H9 (cell line): ENCODE results near the gene KLK2. TPM values are rescaled to one million over a fixed set of nuclear protein-coding genes. Genes with fewer than 3 reads are reported as not detected.

Experiments
- DNase-seq: peaks from one replicate; pipeline ENCODE4 v3.0.0-alpha.2; 2017
- H2AFZ ChIP-seq: one replicate; pipeline ENCODE4 v1.6.1; 2013; ENCODE audit warnings: mild to moderate bottlenecking, low read length, control low read depth, moderate library complexity
- H2AK5ac ChIP-seq: 2 replicates; pipeline ENCODE4 v1.6.1; 2013; ENCODE audit warnings: low read length, control low read depth, mixed read lengths; ENCODE audit not compliant: insufficient read length
- H2BK120ac ChIP-seq: one replicate; pipeline ENCODE4 v1.6.1; 2013; ENCODE audit warnings: low read depth, mild to moderate bottlenecking, low read length, control low read depth, inconsistent platforms; ENCODE audit not compliant: poor library complexity, severe bottlenecking
- H2BK12ac ChIP-seq: 2 replicates; pipeline ENCODE4 v1.6.1; 2013; ENCODE audit warnings: low read length, control low read depth, mixed read lengths, low read depth; ENCODE audit not compliant: insufficient read length
- H2BK15ac ChIP-seq: 2 replicates; pipeline ENCODE4 v1.6.1; 2013; ENCODE audit warnings: low read depth, low read length, control low read depth
- H2BK20ac ChIP-seq: one replicate; pipeline ENCODE4 v1.6.1; 2013; ENCODE audit warnings: low read depth, mild to moderate bottlenecking, low read length, control low read depth, inconsistent platforms; ENCODE audit not compliant: poor library complexity, severe bottlenecking
- H2BK5ac ChIP-seq: 2 replicates; pipeline ENCODE4 v1.6.1; 2013; ENCODE audit warnings: low read length, control low read depth, mixed read lengths; ENCODE audit not compliant: insufficient read length
- H3K14ac ChIP-seq: 2 replicates; pipeline ENCODE4 v1.6.1; 2013; ENCODE audit warnings: low read length, control low read depth; ENCODE audit not compliant: insufficient read depth
- H3K18ac ChIP-seq: 2 replicates; pipeline ENCODE4 v1.6.1; 2013; ENCODE audit warnings: low read depth, mild to moderate bottlenecking, mixed read lengths, low read length, control low read depth; ENCODE audit not compliant: insufficient read length
- H3K23ac ChIP-seq: 2 replicates; pipeline ENCODE4 v1.6.1; 2013; ENCODE audit warnings: low read length, control low read depth, mixed read lengths, low read depth; ENCODE audit not compliant: insufficient read length
- H3K23me2 ChIP-seq: 2 replicates; pipeline ENCODE4 v1.6.1; 2013; ENCODE audit warnings: low read depth, mild to moderate bottlenecking, mixed read lengths, low read length, control low read depth; ENCODE audit not compliant: insufficient read length, poor library complexity, severe bottlenecking
- H3K27ac ChIP-seq: 2 replicates; pipeline ENCODE4 v1.5.1; 2013; ENCODE audit warnings: low read length, control low read depth, mixed read lengths, low read depth; ENCODE audit not compliant: insufficient read length
- H3K27me3 ChIP-seq: 2 replicates; pipeline ENCODE4 v1.6.1; 2013; ENCODE audit warnings: low read length, control low read depth, inconsistent platforms; ENCODE audit not compliant: insufficient read depth
- H3K4ac ChIP-seq: 2 replicates; pipeline ENCODE4 v1.6.1; 2013; ENCODE audit warnings: low read depth, mild to moderate bottlenecking, control low read depth, inconsistent platforms, low read length, moderate library complexity
- H3K4me1 ChIP-seq: 2 replicates; pipeline ENCODE4 v1.6.1; 2013; ENCODE audit warnings: low read length, control low read depth, inconsistent platforms; ENCODE audit not compliant: insufficient read depth
- H3K4me2 ChIP-seq: 2 replicates; pipeline ENCODE4 v1.6.1; 2013; ENCODE audit warnings: low read length, control low read depth, mixed read lengths; ENCODE audit not compliant: insufficient read length, insufficient read depth
- H3K56ac ChIP-seq: 2 replicates; pipeline ENCODE4 v1.6.1; 2013; ENCODE audit warnings: low read depth, mild to moderate bottlenecking, mixed read lengths, low read length, control low read depth; ENCODE audit not compliant: insufficient read length
- H3K79me1 ChIP-seq: 2 replicates; pipeline ENCODE4 v1.6.1; 2013; ENCODE audit warnings: low read depth, mild to moderate bottlenecking, moderate library complexity, low read length, control low read depth, inconsistent platforms; ENCODE audit not compliant: insufficient read depth, poor library complexity, severe bottlenecking
- H3K79me2 ChIP-seq: 2 replicates; pipeline ENCODE4 v1.6.1; 2013; ENCODE audit warnings: low read length, control low read depth, inconsistent platforms; ENCODE audit not compliant: insufficient read depth
- H3K9ac ChIP-seq: 2 replicates; pipeline ENCODE4 v1.6.1; 2013; ENCODE audit warnings: low read length, control low read depth, mixed read lengths; ENCODE audit not compliant: insufficient read length; ENCODE audit errors: extremely low read depth
- H3K9me3 ChIP-seq: one replicate; pipeline ENCODE4 v1.6.1; 2013; ENCODE audit warnings: low read depth, low read length, inconsistent platforms; ENCODE audit not compliant: control insufficient read depth
- H3T11ph ChIP-seq: one replicate; pipeline ENCODE4 v1.6.1; 2013; ENCODE audit warnings: mild to moderate bottlenecking, low read length, control low read depth, inconsistent platforms
- H4K20me1 ChIP-seq: one replicate; pipeline ENCODE4 v1.6.1; 2013; ENCODE audit not compliant: control insufficient read depth, insufficient read length, insufficient read depth
- H4K5ac ChIP-seq: 2 replicates; pipeline ENCODE4 v1.6.1; 2013; ENCODE audit warnings: low read depth, mild to moderate bottlenecking, mixed read lengths, low read length, control low read depth; ENCODE audit not compliant: insufficient read length
- H4K8ac ChIP-seq: replicated peaks from 2 replicates; pipeline ENCODE4 v1.6.1; 2013; ENCODE audit warnings: low read length, control low read depth, mixed read lengths, low read depth; ENCODE audit not compliant: insufficient read length
- H4K91ac ChIP-seq: 2 replicates; pipeline ENCODE4 v1.6.1; 2013; ENCODE audit warnings: low read depth, mild to moderate bottlenecking, moderate library complexity, mixed read lengths, low read length, control low read depth; ENCODE audit not compliant: insufficient read length
- H3K27ac Mint-ChIP-seq, 3 experiments: 2 replicates in 2 of 3; 3 replicates in 1 of 3; pipeline ENCODE4 v1.8.0; 2020 to 2021; ENCODE audit warnings: mixed read lengths in 3 of 3, mild to moderate bottlenecking in 1 of 3, moderate library complexity in 1 of 3
- H3K27me3 Mint-ChIP-seq: 2 replicates; pipeline ENCODE4 v1.8.0; 2021; ENCODE audit warnings: low read depth, mild to moderate bottlenecking, moderate library complexity, mixed read lengths
- H3K36me3 Mint-ChIP-seq, 3 experiments: 2 replicates in 2 of 3; 3 replicates in 1 of 3; pipeline ENCODE4 v1.8.0; 2020 to 2021; ENCODE audit warnings: low read depth in 3 of 3, mixed read lengths in 3 of 3; ENCODE audit not compliant: insufficient read depth in 1 of 3
- H3K4me1 Mint-ChIP-seq, 2 experiments: 2 replicates each; pipeline ENCODE4 v1.8.0; 2020; ENCODE audit warnings: mixed read lengths in 2 of 2
- H3K4me3 Mint-ChIP-seq, 2 experiments: 2 replicates in 1 of 2; 3 replicates in 1 of 2; pipeline ENCODE4 v1.8.0; 2020 to 2021; ENCODE audit warnings: mild to moderate bottlenecking in 2 of 2, mixed read lengths in 2 of 2, moderate library complexity in 1 of 2
- H3K9me3 Mint-ChIP-seq, 2 experiments: 2 replicates in 1 of 2; 3 replicates in 1 of 2; pipeline ENCODE4 v1.8.0; 2020; ENCODE audit warnings: mild to moderate bottlenecking in 2 of 2, mixed read lengths in 2 of 2, moderate library complexity in 1 of 2
- WGBS: extraction: QIAGEN DNeasy Blood & Tissue Kit; methylation state at CpG from one replicate; pipeline ENCODE4 v1.1.7; 2013; ENCODE audit warnings: missing lambda C conversion rate, low lambda C conversion rate, mixed read lengths; ENCODE audit not compliant: insufficient read length; ENCODE audit errors: extremely low coverage; 5-methylcytosine and 5-hydroxymethylcytosine counted together
- total RNA-seq: library from RNA; stranded (reverse); gene quantifications from 2 replicates; pipeline ENCODE4 v1.2.1, GENCODE V29; 2021
- TF ChIP-seq, protein P1 (sequence below): fragments of 200-600 bp; sonication (generic); conservative IDR thresholded peaks from 3 replicates; pipeline ENCODE4 v1.8.0; 2021; ENCODE audit warnings: antibody characterized with exemption, mild to moderate bottlenecking

The KLK2 gene
- total RNA-seq, 1 experiment from 2014 or later: not detected

DNA sequence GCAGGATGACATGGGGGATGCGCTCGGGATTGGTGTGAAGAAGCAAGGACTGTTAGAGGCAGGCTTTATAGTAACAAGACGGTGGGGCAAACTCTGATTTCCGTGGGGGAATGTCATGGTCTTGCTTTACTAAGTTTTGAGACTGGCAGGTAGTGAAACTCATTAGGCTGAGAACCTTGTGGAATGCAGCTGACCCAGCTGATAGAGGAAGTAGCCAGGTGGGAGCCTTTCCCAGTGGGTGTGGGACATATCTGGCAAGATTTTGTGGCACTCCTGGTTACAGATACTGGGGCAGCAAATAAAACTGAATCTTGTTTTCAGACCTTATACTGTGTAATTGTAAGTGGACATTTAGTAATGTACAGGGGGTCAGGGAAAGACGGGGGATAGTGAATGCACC, 7.0 kb downstream of the KLK2 start:
- H3K27ac Mint-ChIP-seq: no peak overlapping the region
- DNase-seq: no peak
- no peak overlapping the region for H4K91ac ChIP-seq
- H3K27me3 ChIP-seq: no peaks in the 10 kb centered on the region; the same call in 1 of the 2 replicates
- no peak overlapping the region for H3K56ac ChIP-seq
- no peak overlapping the region for H3T11ph ChIP-seq
- no peak overlapping the region for H2AK5ac ChIP-seq
- no peak overlapping the region for H3K14ac ChIP-seq
- TF ChIP-seq, protein P1, sequence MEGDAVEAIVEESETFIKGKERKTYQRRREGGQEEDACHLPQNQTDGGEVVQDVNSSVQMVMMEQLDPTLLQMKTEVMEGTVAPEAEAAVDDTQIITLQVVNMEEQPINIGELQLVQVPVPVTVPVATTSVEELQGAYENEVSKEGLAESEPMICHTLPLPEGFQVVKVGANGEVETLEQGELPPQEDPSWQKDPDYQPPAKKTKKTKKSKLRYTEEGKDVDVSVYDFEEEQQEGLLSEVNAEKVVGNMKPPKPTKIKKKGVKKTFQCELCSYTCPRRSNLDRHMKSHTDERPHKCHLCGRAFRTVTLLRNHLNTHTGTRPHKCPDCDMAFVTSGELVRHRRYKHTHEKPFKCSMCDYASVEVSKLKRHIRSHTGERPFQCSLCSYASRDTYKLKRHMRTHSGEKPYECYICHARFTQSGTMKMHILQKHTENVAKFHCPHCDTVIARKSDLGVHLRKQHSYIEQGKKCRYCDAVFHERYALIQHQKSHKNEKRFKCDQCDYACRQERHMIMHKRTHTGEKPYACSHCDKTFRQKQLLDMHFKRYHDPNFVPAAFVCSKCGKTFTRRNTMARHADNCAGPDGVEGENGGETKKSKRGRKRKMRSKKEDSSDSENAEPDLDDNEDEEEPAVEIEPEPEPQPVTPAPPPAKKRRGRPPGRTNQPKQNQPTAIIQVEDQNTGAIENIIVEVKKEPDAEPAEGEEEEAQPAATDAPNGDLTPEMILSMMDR: no peak
- peaks cover 0 to 1% of the 10 kb centered on the region in 2 experiments; a peak in 2 of 5 replicates for H3K9me3 Mint-ChIP-seq
- H4K5ac ChIP-seq: no peak overlapping the region
- no CpG with 5 or more reads among the region's 5 CpGs for WGBS
- no peak overlapping the region for H2BK120ac ChIP-seq
- no peak overlapping the region for H3K4me2 ChIP-seq
- H3K23me2 ChIP-seq: no peaks in the 10 kb centered on the region
- H2BK15ac ChIP-seq: no peak overlapping the region
- no peaks in the 10 kb centered on the region for H3K79me1 ChIP-seq
- no peak overlapping the region for H3K27ac ChIP-seq
- no peak overlapping the region for H3K23ac ChIP-seq
- no peak overlapping the region for H3K4ac ChIP-seq
- H2BK20ac ChIP-seq: no peak overlapping the region
- no peak overlapping the region for H2BK12ac ChIP-seq
- H3K4me3 Mint-ChIP-seq: no peak overlapping the region
- no peak overlapping the region for H3K18ac ChIP-seq
- no peak overlapping the region for H3K9ac ChIP-seq
- no peak overlapping the region for H2AFZ ChIP-seq
- H2BK5ac ChIP-seq: no peak overlapping the region
- H4K8ac ChIP-seq: no peak overlapping the region
- no peaks in the 10 kb centered on the region for H4K20me1 ChIP-seq
- peaks cover 56% of the 10 kb centered on the region for H3K27me3 Mint-ChIP-seq
- H3K4me1 ChIP-seq: no peaks in the 10 kb centered on the region; the same call in 1 of the 2 replicates
- H3K79me2 ChIP-seq: no peaks in the 10 kb centered on the region
- H3K9me3 ChIP-seq: no peaks in the 10 kb centered on the region
- H3K4me1 Mint-ChIP-seq: peaks cover 4 to 10% of the 10 kb centered on the region in 2 experiments; a peak in 2 of 4 replicates
- H3K36me3 Mint-ChIP-seq: no peaks in the 10 kb centered on the region
